Activated CD8-positive, alpha-beta memory T cell treated with anti-CD3 and anti-CD28 coated beads, Interleukin-2, amount 50 U/mL, for 1 hour (primary cell): ENCODE measurements around the gene HOXD1.

Experiments
- DNase-seq: peaks from one replicate; pipeline ENCODE4 v3.0.0-alpha.2; 2020; ENCODE audit errors: extremely low read depth

The HOXD1 gene

GRCh38 chr2:176182671-176183070 lies 5.8 kb upstream of the HOXD1 start:
- no peak for DNase-seq

- no peak for DNase-seq
These were observed 3.7 kb upstream of the HOXD1 start for GRCh38 chr2:176184749-176185148.

GRCh38 chr2:176186024-176186423 lies 2.4 kb upstream of the HOXD1 start:
- no peak for DNase-seq

GRCh38 chr2:176187200-176187898 lies 1.1 kb upstream of the HOXD1 start:
- no peak for DNase-seq

- DNase-seq: no peak
These were observed 559 bp downstream of the HOXD1 start for GRCh38 chr2:176188774-176189680.

GRCh38 chr2:176189681-176190641 lies 1.5 kb downstream of the HOXD1 start:
- no peak for DNase-seq

GRCh38 chr2:176192351-176192750 lies 3.9 kb downstream of the HOXD1 start:
- DNase-seq: no peak

GRCh38 chr2:176193048-176193447 lies 4.6 kb downstream of the HOXD1 start:
- no peak for DNase-seq

GRCh38 chr2:176199902-176200301 lies 11.4 kb downstream of the HOXD1 start:
- no peak for DNase-seq

- DNase-seq: no peak
These were observed 12.5 kb downstream of the HOXD1 start for GRCh38 chr2:176200971-176201370.

GRCh38 chr2:176202491-176202890 lies 14.0 kb downstream of the HOXD1 start:
- no peak for DNase-seq

GRCh38 chr2:176205126-176205525 lies 16.7 kb downstream of the HOXD1 start:
- no peak for DNase-seq

GRCh38 chr2:176206136-176206535 lies 17.7 kb downstream of the HOXD1 start:
- no peak for DNase-seq

- no peak for DNase-seq
These were observed 18.2 kb downstream of the HOXD1 start for GRCh38 chr2:176206682-176207081.

- no peak for DNase-seq
These were observed 22.6 kb downstream of the HOXD1 start for GRCh38 chr2:176211110-176211509.

GRCh38 chr2:176212276-176212675 lies 23.8 kb downstream of the HOXD1 start:
- no peak for DNase-seq

GRCh38 chr2:176213406-176213805 lies 24.9 kb downstream of the HOXD1 start:
- DNase-seq: no peak

- no peak for DNase-seq
These were observed 39.4 kb downstream of the HOXD1 start for GRCh38 chr2:176227874-176228273.

GRCh38 chr2:176234156-176234555 lies 45.7 kb downstream of the HOXD1 start:
- DNase-seq: no peak

GRCh38 chr2:176234940-176235339 lies 46.5 kb downstream of the HOXD1 start:
- no peak for DNase-seq

- no peak for DNase-seq
These were observed 49.0 kb downstream of the HOXD1 start for GRCh38 chr2:176237456-176237855.

- DNase-seq: no peak
These were observed 50.6 kb downstream of the HOXD1 start for GRCh38 chr2:176239031-176239430.
